ENCODE results near the gene FILIP1L.

The FILIP1L gene

DNA sequence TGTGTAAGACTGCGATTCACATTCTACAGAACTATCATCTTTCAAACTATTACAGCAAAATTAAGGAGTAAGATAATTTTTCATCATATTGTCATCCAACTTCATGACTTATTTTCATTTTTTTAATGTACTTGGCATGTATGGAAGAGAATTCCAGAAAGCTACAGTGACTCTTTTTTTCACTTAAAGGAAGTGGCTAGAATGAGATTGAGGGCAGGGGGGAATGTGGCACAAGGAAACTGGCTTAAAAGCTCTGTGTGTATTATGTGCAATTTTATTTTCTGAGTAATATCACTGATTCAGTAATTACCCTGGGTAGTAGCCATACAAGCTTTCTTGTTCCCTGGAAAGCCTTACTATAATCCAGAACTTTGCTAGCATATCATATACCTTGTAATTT, 94.6 kb downstream of the FILIP1L start:
- no peaks in the 10 kb centered on the region for H3K36me3 ChIP-seq (ENCODE audit: control insufficient read depth, insufficient read depth, low read length)
- no peaks in the 10 kb centered on the region for H3K4me1 ChIP-seq (ENCODE audit: control insufficient read depth, insufficient read depth, low read length)
- WGBS, 2 experiments = no CpG with 5 or more reads among the region's 1 CpG
- no peak overlapping the region for H3K4me3 ChIP-seq (ENCODE audit: insufficient read depth, low read depth, low read length)
- no peaks in the 10 kb centered on the region for H3K27me3 ChIP-seq (ENCODE audit: control insufficient read depth, insufficient read depth, low read length, poor library complexity, severe bottlenecking)
- H3K9me3 ChIP-seq (ENCODE audit: control insufficient read depth, low read length) = no peaks in the 10 kb centered on the region
- no peak overlapping the region for H3K27ac ChIP-seq (ENCODE audit: insufficient read depth, low read depth, low read length, poor library complexity, severe bottlenecking)

- no peaks in the 10 kb centered on the region for H3K27me3 ChIP-seq (ENCODE audit: control insufficient read depth, insufficient read depth, low read length, poor library complexity, severe bottlenecking)
- no peak overlapping the region for H3K4me3 ChIP-seq (ENCODE audit: insufficient read depth, low read depth, low read length)
- H3K27ac ChIP-seq (ENCODE audit: insufficient read depth, low read depth, low read length, poor library complexity, severe bottlenecking) = no peak overlapping the region
- H3K36me3 ChIP-seq (ENCODE audit: control insufficient read depth, insufficient read depth, low read length) = no peaks in the 10 kb centered on the region
- H3K9me3 ChIP-seq (ENCODE audit: control insufficient read depth, low read length) = no peaks in the 10 kb centered on the region
- no peaks in the 10 kb centered on the region for H3K4me1 ChIP-seq (ENCODE audit: control insufficient read depth, insufficient read depth, low read length)
Measured at GRCh38 chr3:100018806-100019205, 95.5 kb downstream of the FILIP1L start.

- no peaks in the 10 kb centered on the region for H3K9me3 ChIP-seq (ENCODE audit: control insufficient read depth, low read length)
- H3K27ac ChIP-seq (ENCODE audit: insufficient read depth, low read depth, low read length, poor library complexity, severe bottlenecking) = no peak overlapping the region
- H3K4me1 ChIP-seq (ENCODE audit: control insufficient read depth, insufficient read depth, low read length) = no peaks in the 10 kb centered on the region
- H3K4me3 ChIP-seq (ENCODE audit: insufficient read depth, low read depth, low read length) = no peak overlapping the region
- no peaks in the 10 kb centered on the region for H3K27me3 ChIP-seq (ENCODE audit: control insufficient read depth, insufficient read depth, low read length, poor library complexity, severe bottlenecking)
- WGBS, 2 experiments = 88% methylated on average over 1 of the region's 1 CpG; no CpG with 5 or more reads in 1 of the 2 experiments
- H3K36me3 ChIP-seq (ENCODE audit: control insufficient read depth, insufficient read depth, low read length) = no peaks in the 10 kb centered on the region
Measured at GRCh38 chr3:100010087-100010417, 104.2 kb downstream of the FILIP1L start.

DNA sequence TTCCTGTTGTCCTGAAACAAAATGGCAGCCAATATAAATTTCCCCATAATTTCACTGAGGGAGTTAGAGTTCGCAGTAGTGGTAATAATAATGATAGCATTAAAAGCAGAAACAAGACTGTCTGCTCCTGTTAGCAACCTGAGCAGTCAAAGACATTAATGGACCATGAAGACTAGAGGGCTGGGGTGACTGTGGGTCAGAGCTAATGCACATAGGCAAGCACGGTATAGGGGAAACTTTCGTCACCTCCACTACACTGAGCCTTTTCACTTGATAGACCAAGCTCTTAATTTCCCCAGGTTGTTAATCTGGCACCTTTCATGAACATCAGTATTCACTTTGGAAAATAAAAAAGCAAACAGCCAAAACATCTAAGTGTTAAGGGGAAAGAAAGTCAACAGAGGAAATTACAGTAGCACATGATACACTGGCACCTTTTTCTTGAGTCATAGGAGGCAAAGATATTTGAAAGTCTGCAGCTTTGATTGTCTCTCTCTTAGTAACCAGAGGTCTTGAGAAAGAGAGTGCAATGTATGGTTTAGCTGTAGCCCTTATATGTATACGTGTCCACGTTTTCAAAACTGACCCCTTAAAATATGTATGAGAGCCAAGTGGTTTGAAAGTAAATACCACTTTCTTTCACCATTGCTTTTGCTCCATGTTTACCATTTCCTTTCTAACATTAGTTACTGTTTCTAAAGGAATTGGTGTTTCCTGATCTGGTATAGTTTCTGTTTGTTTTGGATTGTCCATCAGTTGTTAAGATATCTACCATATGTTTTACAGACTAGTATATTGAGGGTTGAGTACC, 104.8 kb downstream of the FILIP1L start:
- Histone ChIP-seq H3K27me3 (ENCODE audit: control insufficient read depth, insufficient read depth, low read length, poor library complexity, severe bottlenecking) (no peaks in the 10 kb centered on the region), H3K36me3 (ENCODE audit: control insufficient read depth, insufficient read depth, low read length) (no peaks in the 10 kb centered on the region), H3K4me1 (ENCODE audit: control insufficient read depth, insufficient read depth, low read length) (no peaks in the 10 kb centered on the region), H3K9me3 (ENCODE audit: control insufficient read depth, low read length) (no peaks in the 10 kb centered on the region), H3K27ac (ENCODE audit: insufficient read depth, low read depth, low read length, poor library complexity, severe bottlenecking) (no peak overlapping the region), H3K4me3 (ENCODE audit: insufficient read depth, low read depth, low read length) (no peak overlapping the region)
- 85 to 92% methylated on average over 5 of the region's 5 CpGs for WGBS, 2 experiments

- H3K36me3 ChIP-seq (ENCODE audit: control insufficient read depth, insufficient read depth, low read length) = no peaks in the 10 kb centered on the region
- no peaks in the 10 kb centered on the region for H3K9me3 ChIP-seq (ENCODE audit: control insufficient read depth, low read length)
- H3K27me3 ChIP-seq (ENCODE audit: control insufficient read depth, insufficient read depth, low read length, poor library complexity, severe bottlenecking) = no peaks in the 10 kb centered on the region
- no peaks in the 10 kb centered on the region for H3K4me1 ChIP-seq (ENCODE audit: control insufficient read depth, insufficient read depth, low read length)
- H3K27ac ChIP-seq (ENCODE audit: insufficient read depth, low read depth, low read length, poor library complexity, severe bottlenecking) = no peak overlapping the region
- no peak overlapping the region for H3K4me3 ChIP-seq (ENCODE audit: insufficient read depth, low read depth, low read length)
Measured at GRCh38 chr3:100008081-100008698, 106.1 kb downstream of the FILIP1L start.

- Histone ChIP-seq H3K4me1 (ENCODE audit: control insufficient read depth, insufficient read depth, low read length) (no peaks in the 10 kb centered on the region), H3K27ac (ENCODE audit: insufficient read depth, low read depth, low read length, poor library complexity, severe bottlenecking) (no peak overlapping the region), H3K36me3 (ENCODE audit: control insufficient read depth, insufficient read depth, low read length) (no peaks in the 10 kb centered on the region), H3K4me3 (ENCODE audit: insufficient read depth, low read depth, low read length) (no peak overlapping the region), H3K27me3 (ENCODE audit: control insufficient read depth, insufficient read depth, low read length, poor library complexity, severe bottlenecking) (no peaks in the 10 kb centered on the region), H3K9me3 (ENCODE audit: control insufficient read depth, low read length) (no peaks in the 10 kb centered on the region)
- WGBS, 2 experiments = 91 to 94% methylated on average over 2 to 3 of the region's 3 CpGs
Measured at GRCh38 chr3:100007313-100007712, 107.0 kb downstream of the FILIP1L start.

DNA sequence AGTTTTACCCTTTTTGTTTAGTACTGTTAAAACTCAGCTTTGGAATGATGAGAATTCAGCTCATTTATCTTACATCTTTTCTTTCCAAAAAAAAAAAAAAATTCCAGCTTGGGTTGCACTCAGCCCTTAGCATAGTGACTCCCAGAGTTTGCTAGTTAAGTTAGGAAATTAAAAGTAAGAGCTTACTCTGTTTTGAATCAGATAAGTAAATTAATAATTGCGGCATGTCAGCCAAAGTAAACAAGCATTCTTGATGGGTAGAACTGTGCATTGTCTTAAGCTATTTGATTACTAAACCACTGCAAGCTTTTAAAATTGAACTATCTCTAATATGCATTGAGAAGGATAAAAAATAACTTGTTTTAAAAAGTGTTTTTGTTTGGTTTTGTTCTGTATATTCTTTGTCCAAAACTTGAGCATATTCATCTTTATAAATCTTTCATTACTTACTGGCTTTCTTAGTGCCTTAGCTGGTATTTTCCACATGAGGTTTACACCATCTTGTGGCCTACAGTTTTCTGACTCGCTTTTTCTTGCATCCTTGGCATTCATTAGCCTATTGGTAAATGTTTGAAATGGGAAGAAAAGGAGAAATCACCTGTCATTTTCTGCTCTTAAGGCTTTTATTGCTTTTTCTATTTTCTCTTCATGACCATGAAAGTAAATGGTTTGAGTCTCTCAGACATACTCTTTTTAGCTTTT, 107.6 kb downstream of the FILIP1L start:
- Histone ChIP-seq H3K9me3 (ENCODE audit: control insufficient read depth, low read length) (no peaks in the 10 kb centered on the region), H3K27ac (ENCODE audit: insufficient read depth, low read depth, low read length, poor library complexity, severe bottlenecking) (no peak overlapping the region), H3K4me1 (ENCODE audit: control insufficient read depth, insufficient read depth, low read length) (no peaks in the 10 kb centered on the region), H3K36me3 (ENCODE audit: control insufficient read depth, insufficient read depth, low read length) (no peaks in the 10 kb centered on the region), H3K4me3 (ENCODE audit: insufficient read depth, low read depth, low read length) (no peak overlapping the region), H3K27me3 (ENCODE audit: control insufficient read depth, insufficient read depth, low read length, poor library complexity, severe bottlenecking) (no peaks in the 10 kb centered on the region)
- 84 to 100% methylated on average over 1 to 2 of the region's 2 CpGs for WGBS, 2 experiments

DNA sequence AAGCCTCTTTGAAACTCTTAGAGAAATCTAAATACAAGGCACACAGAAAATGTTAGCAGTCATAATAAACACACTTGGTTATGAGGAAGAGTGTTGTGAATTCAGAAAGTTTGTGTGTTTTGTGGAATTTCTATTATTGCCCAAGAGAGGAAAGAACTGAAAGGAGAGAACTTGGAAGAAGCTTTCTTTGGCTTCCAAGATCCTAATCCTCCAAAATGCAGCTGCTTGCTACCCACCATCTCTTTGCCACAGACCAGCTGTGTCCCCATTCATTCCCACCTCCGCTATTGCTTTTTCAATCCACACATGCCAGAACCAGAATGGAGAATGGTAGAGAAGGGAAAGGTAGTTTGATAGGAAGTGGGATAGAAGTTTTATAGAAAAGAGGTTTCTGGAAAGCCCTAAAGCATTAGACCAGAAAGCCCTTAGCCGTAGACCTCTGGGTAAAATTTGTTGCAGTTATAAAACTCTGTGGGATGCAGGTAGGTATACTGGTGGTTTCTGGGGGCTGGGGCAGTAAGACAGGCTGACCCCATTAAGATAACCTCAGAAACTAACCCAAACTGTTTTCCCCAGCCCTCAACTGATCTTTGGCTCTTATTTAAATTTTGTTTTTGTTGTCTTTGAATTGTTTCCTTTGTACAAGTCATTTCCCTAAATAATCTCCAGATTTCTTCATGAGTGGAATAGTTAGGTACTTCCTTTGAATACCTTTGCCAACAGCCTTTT, 108.5 kb downstream of the FILIP1L start:
- Histone ChIP-seq H3K27ac (ENCODE audit: insufficient read depth, low read depth, low read length, poor library complexity, severe bottlenecking) (no peak overlapping the region), H3K27me3 (ENCODE audit: control insufficient read depth, insufficient read depth, low read length, poor library complexity, severe bottlenecking) (no peaks in the 10 kb centered on the region), H3K4me3 (ENCODE audit: insufficient read depth, low read depth, low read length) (no peak overlapping the region), H3K9me3 (ENCODE audit: control insufficient read depth, low read length) (no peaks in the 10 kb centered on the region), H3K36me3 (ENCODE audit: control insufficient read depth, insufficient read depth, low read length) (no peaks in the 10 kb centered on the region), H3K4me1 (ENCODE audit: control insufficient read depth, insufficient read depth, low read length) (no peaks in the 10 kb centered on the region)
- WGBS, 2 experiments = 89 to 96% methylated on average over 1 of the region's 2 CpGs

DNA sequence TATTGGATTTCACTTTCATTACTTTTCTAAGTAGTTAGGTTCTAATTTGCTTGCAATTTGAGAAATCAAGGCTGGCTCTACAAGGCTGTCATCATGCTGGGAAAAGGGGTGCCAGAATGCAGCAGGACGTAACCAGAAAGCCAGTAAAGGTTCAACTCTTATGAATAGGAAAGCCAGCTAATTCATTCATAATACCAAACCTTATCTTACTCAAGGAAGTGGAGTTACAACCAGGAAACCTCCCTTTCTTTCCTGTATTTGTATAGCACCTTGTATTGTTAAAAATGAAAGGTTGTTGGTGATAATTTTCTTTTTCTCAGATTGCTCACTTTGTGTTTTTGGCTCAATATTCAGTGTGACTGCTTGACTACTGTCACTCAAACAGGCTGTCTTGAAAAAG, 109.4 kb downstream of the FILIP1L start:
- H3K4me3 ChIP-seq (ENCODE audit: insufficient read depth, low read depth, low read length) = no peak overlapping the region
- 82 to 92% methylated on average over 1 of the region's 1 CpG for WGBS, 2 experiments
- no peaks in the 10 kb centered on the region for H3K9me3 ChIP-seq (ENCODE audit: control insufficient read depth, low read length)
- H3K27ac ChIP-seq (ENCODE audit: insufficient read depth, low read depth, low read length, poor library complexity, severe bottlenecking) = no peak overlapping the region
- no peaks in the 10 kb centered on the region for H3K4me1 ChIP-seq (ENCODE audit: control insufficient read depth, insufficient read depth, low read length)
- no peaks in the 10 kb centered on the region for H3K36me3 ChIP-seq (ENCODE audit: control insufficient read depth, insufficient read depth, low read length)
- H3K27me3 ChIP-seq (ENCODE audit: control insufficient read depth, insufficient read depth, low read length, poor library complexity, severe bottlenecking) = no peaks in the 10 kb centered on the region

All from ectodermal cell (in vitro differentiated cells).